MCF 10A (cell line): Measurements from ENCODE around the gene SMYD3. TPM values are rescaled to one million over a fixed set of nuclear protein-coding genes. Genes with fewer than 3 reads are reported as not detected.

ENCODE experiments used
- BruUV-seq: library from RNA; stranded (reverse); fragments of 400-500 nt; replicated peaks from 2 replicates; lab custom pipeline; 2021; lab: Mats Ljungman, UMichigan
- CTCF ChIA-PET: fragments of 300-600 bp; sonication (Branson Sonifier 250); formaldehyde crosslinking; extraction: SDS; loops from one replicate; lab custom pipeline; 2021; ENCODE audit warnings: antibody characterized with exemption, inconsistent platforms; lab: Yijun Ruan, JAX
- POLR2A ChIA-PET: fragments of 300-600, 350-650 bp; sonication (Branson Sonifier 250); formaldehyde crosslinking; extraction: SDS; loops from one replicate; lab custom pipeline; 2020; ENCODE audit warnings: antibody characterized with exemption, inconsistent platforms; lab: Yijun Ruan, JAX
- DNase-seq: peaks from one replicate; pipeline ENCODE4 v3.0.0-alpha.2; 2018; ENCODE audit not compliant: unreplicated experiment
- H3K27ac Mint-ChIP-seq: one replicate; pipeline ENCODE4 v1.8.0; 2022; ENCODE audit warnings: mild to moderate bottlenecking, low read depth, mixed read lengths; ENCODE audit not compliant: unreplicated experiment
- H3K27me3 Mint-ChIP-seq: one replicate; pipeline ENCODE4 v1.8.0; 2022; ENCODE audit warnings: mixed read lengths; ENCODE audit not compliant: insufficient read depth, unreplicated experiment
- H3K36me3 Mint-ChIP-seq: one replicate; pipeline ENCODE4 v1.8.0; 2022; ENCODE audit warnings: mild to moderate bottlenecking, moderate library complexity, mixed read lengths; ENCODE audit not compliant: insufficient read depth, unreplicated experiment
- H3K4me1 Mint-ChIP-seq: one replicate; pipeline ENCODE4 v1.8.0; 2022; ENCODE audit warnings: mixed read lengths; ENCODE audit not compliant: insufficient read depth, unreplicated experiment
- H3K4me3 Mint-ChIP-seq: one replicate; pipeline ENCODE4 v1.8.0; 2022; ENCODE audit warnings: mild to moderate bottlenecking, moderate library complexity, mixed read lengths; ENCODE audit not compliant: unreplicated experiment
- H3K9me3 Mint-ChIP-seq: one replicate; pipeline ENCODE4 v1.8.0; 2022; ENCODE audit warnings: mixed read lengths; ENCODE audit not compliant: unreplicated experiment
- CTCF ChIP-seq: fragments of 200-600 bp; IDR thresholded peaks from one replicate; pipeline ENCODE4 v1.8.0; 2022; ENCODE audit warnings: antibody characterized with exemption, mild to moderate bottlenecking; ENCODE audit not compliant: unreplicated experiment
- intact Hi-C: fragments of 100-400 bp; cut with micrococcal nuclease; formaldehyde crosslinking; loops from 2 replicates; pipeline ENCODE4 v1.14.1; 2022
- total RNA-seq: library from RNA; stranded (reverse); gene quantifications from 2 replicates; pipeline ENCODE4 v1.2.3, GENCODE V29; 2022

SMYD3 gene
- total RNA-seq, 1 experiment from 2014 or later = 26.9 TPM

GRCh38 chr1:245807954-245808719 lies 698.9 kb downstream of the SMYD3 start:
- no peaks in the 10 kb centered on the region for H3K36me3 Mint-ChIP-seq
- ChIA-PET CTCF (no interaction called here), POLR2A (no interaction called here)
- H3K27ac Mint-ChIP-seq = no peak overlapping the region
- intact Hi-C loops = no loop called here
- no peaks in the 10 kb centered on the region for H3K9me3 Mint-ChIP-seq
- no peak for TF ChIP-seq CTCF
- H3K4me3 Mint-ChIP-seq = no peak overlapping the region
- H3K4me1 Mint-ChIP-seq = no peaks in the 10 kb centered on the region
- no peaks in the 10 kb centered on the region for H3K27me3 Mint-ChIP-seq
- BruUV-seq = no TSS peak
- no peak for DNase-seq

GRCh38 chr1:245807306-245807705 lies 699.8 kb downstream of the SMYD3 start:
- no peak for DNase-seq
- H3K36me3 Mint-ChIP-seq = peaks cover 6% of the 10 kb centered on the region
- H3K27me3 Mint-ChIP-seq = no peaks in the 10 kb centered on the region
- intact Hi-C loops = no loop called here
- ChIA-PET POLR2A (interaction anchor here (0.7 kb wide), 1 partner anchor 61 kb away, joined by 3 read pairs; no protein-coding TSS in a partner anchor), CTCF (no interaction called here)
- H3K4me3 Mint-ChIP-seq = no peak overlapping the region
- no peak overlapping the region for H3K27ac Mint-ChIP-seq
- TF ChIP-seq CTCF = no peak
- H3K4me1 Mint-ChIP-seq = no peaks in the 10 kb centered on the region
- no TSS peak for BruUV-seq
- H3K9me3 Mint-ChIP-seq = no peaks in the 10 kb centered on the region

- ChIA-PET POLR2A (interaction anchor here (0.7 to 1.4 kb wide), 3 partner anchors 16 to 215 kb away, joined by 3 to 5 read pairs (median 3); no protein-coding TSS in a partner anchor), CTCF (interaction anchor here (1.4 kb wide), 1 partner anchor 10 kb away, joined by 3 read pairs; no protein-coding TSS in a partner anchor)
- Mint-ChIP-seq H3K9me3 (no peaks in the 10 kb centered on the region), H3K36me3 (peaks cover 7% of the 10 kb centered on the region), H3K4me3 (no peak overlapping the region), H3K4me1 (no peaks in the 10 kb centered on the region), H3K27me3 (no peaks in the 10 kb centered on the region), H3K27ac (no peak overlapping the region)
- TF ChIP-seq CTCF = no peak
- no TSS peak for BruUV-seq
- DNase-seq = no peak
- intact Hi-C loops = no loop called here
These were observed 701.5 kb downstream of the SMYD3 start for GRCh38 chr1:245805532-245805931.

- no peaks in the 10 kb centered on the region for H3K27me3 Mint-ChIP-seq
- ChIA-PET CTCF (interaction anchor here (0.7 to 1.4 kb wide), 2 partner anchors 9 to 354 kb away, joined by 3 to 5 read pairs; no protein-coding TSS in a partner anchor), POLR2A (interaction anchor here (0.7 to 1.4 kb wide), 3 partner anchors 15 to 216 kb away, joined by 3 to 5 read pairs (median 3); no protein-coding TSS in a partner anchor)
- H3K9me3 Mint-ChIP-seq = no peaks in the 10 kb centered on the region
- BruUV-seq = no TSS peak
- H3K4me1 Mint-ChIP-seq = no peaks in the 10 kb centered on the region
- H3K36me3 Mint-ChIP-seq = peaks cover 7% of the 10 kb centered on the region
- DNase-seq = no peak
- H3K27ac Mint-ChIP-seq = no peak overlapping the region
- TF ChIP-seq CTCF = no peak
- intact Hi-C loops = no loop called here
- no peak overlapping the region for H3K4me3 Mint-ChIP-seq
These were observed 702.4 kb downstream of the SMYD3 start for GRCh38 chr1:245804696-245805095.
